Measurements from ENCODE around the gene TSEN34.
A peak's percentile ranks its signal among the peaks of the same experiment; 100 is the strongest.
"Not testable (repeated sequence)": the region's sequence is repeated elsewhere in the genome, so short reads cannot be mapped to it uniquely, and the experiment has no call there.

Gene TSEN34

GRCh38 chr19:54171736-54172431 lies 19.2 kb upstream of the TSEN34 start:
- not testable (repeated sequence) for H3K79me2 ChIP-seq (ENCODE audit: control insufficient read depth, insufficient read depth, low read length); H3K27me3 ChIP-seq (ENCODE audit: insufficient read depth, low read length, poor library complexity); H3K56ac ChIP-seq (ENCODE audit: low read length); H3K23ac ChIP-seq (ENCODE audit: low read length); H2BK5ac ChIP-seq (ENCODE audit: low read length); H3K4me3 ChIP-seq (ENCODE audit: low read length); H4K8ac ChIP-seq (ENCODE audit: low read depth, low read length); H3K9ac ChIP-seq (ENCODE audit: low read length); H3K4me1 ChIP-seq (ENCODE audit: control insufficient read depth, low read depth, low read length); H3K36me3 ChIP-seq (ENCODE audit: control insufficient read depth, insufficient read depth, low read length); H2BK15ac ChIP-seq (replicated peaks; ENCODE audit: low read depth); H3K4me2 ChIP-seq (ENCODE audit: low read length); H3K79me1 ChIP-seq (ENCODE audit: low read length); H2AK5ac ChIP-seq (ENCODE audit: low read length); DNase-seq; H4K5ac ChIP-seq (ENCODE audit: low read length); H3K4ac ChIP-seq (ENCODE audit: low read depth, low read length); H2BK120ac ChIP-seq (ENCODE audit: low read depth, low read length); H3K27ac ChIP-seq (ENCODE audit: low read depth, low read length); H3K18ac ChIP-seq (ENCODE audit: low read length)
- no CpG with 5 or more reads among the region's 23 CpGs for WGBS (ENCODE audit: extremely low coverage, insufficient coverage, low lambda C conversion rate)

DNA sequence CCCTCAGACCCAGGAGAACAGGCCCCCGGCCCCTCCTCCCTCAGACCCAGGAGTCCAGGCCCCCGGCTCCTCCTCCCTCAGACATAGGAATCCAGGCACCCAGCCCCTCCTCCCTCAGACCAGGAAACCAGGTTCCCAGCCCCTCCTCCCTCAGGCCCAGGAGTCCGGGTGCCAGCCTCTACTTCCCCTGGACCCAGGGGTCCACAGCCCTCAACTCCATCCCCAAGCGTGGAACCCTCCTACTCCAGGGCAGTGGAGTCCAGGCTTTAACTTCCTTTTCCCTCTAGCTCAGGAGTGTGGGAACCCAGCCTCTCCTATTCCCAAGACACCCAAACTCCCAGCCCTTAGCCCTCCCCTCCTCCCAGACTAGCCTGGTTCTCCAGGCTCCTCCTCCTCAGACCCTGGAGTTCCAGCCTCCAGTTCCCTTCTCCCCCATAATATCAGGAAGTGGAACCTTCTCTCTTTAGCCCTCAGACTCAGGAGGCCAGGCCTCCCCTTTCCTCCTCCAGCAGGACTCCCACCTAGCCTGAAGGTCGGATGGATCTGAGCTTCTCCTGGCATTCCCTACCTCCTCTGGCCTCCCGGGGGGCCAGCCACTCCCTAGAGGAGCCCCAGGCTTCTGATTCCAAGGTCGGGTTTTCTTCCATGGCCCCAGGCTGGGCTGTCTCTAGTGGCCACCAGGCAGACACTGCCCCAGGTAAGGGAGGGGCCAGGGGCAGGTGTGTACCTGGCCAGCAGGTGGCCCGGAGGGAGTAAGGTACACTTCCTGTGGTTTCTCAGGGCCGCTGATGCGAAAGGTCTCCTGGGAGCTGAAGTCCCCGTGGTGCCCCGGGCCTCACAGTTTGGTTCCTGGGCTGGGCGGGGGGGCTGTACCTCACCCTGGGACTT lies 18.4 kb upstream of the TSEN34 start, which contains the start of gene TMC4:
TMC4 (minus strand) TSS at position 690 of the 888 bp plus-strand sequence; CDS start at position 647, 43 bp downstream.
- H3K27me3 ChIP-seq (ENCODE audit: insufficient read depth, low read length, poor library complexity): no peaks in the 10 kb centered on the region
- H4K5ac ChIP-seq (ENCODE audit: low read length): no peak within 1 kb of the TSS
- no peak within 1 kb of the TSS for H3K18ac ChIP-seq (ENCODE audit: low read length)
- no peak within 1 kb of the TSS for H3K4ac ChIP-seq (ENCODE audit: low read depth, low read length)
- peak within 1 kb of the TSS; percentile 18 for H3K9ac ChIP-seq (ENCODE audit: low read length)
- WGBS (ENCODE audit: extremely low coverage, insufficient coverage, low lambda C conversion rate): no CpG with 5 or more reads among the region's 13 CpGs
- H2BK15ac ChIP-seq (replicated peaks; ENCODE audit: low read depth): no peak within 1 kb of the TSS
- H3K27ac ChIP-seq (ENCODE audit: low read depth, low read length): no peak within 1 kb of the TSS
- H3K4me3 ChIP-seq (ENCODE audit: low read length): no peak within 1 kb of the TSS
- no peak within 1 kb of the TSS for H2BK5ac ChIP-seq (ENCODE audit: low read length)
- no peak within 1 kb of the TSS for H3K23ac ChIP-seq (ENCODE audit: low read length)
- H3K56ac ChIP-seq (ENCODE audit: low read length): peak within 1 kb of the TSS; percentile 60
- peaks cover 2% of the 10 kb centered on the region for H3K4me1 ChIP-seq (ENCODE audit: control insufficient read depth, low read depth, low read length)
- H3K36me3 ChIP-seq (ENCODE audit: control insufficient read depth, insufficient read depth, low read length): peaks cover 3% of the 10 kb centered on the region
- DNase-seq: peak; percentile 92
- H2AK5ac ChIP-seq (ENCODE audit: low read length): no peak within 1 kb of the TSS
- H4K8ac ChIP-seq (ENCODE audit: low read depth, low read length): no peak within 1 kb of the TSS
- no peaks in the 10 kb centered on the region for H3K79me2 ChIP-seq (ENCODE audit: control insufficient read depth, insufficient read depth, low read length)
- H3K4me2 ChIP-seq (ENCODE audit: low read length): peak within 1 kb of the TSS; percentile 4
- no peak within 1 kb of the TSS for H2BK120ac ChIP-seq (ENCODE audit: low read depth, low read length)
- H3K79me1 ChIP-seq (ENCODE audit: low read length): no peaks in the 10 kb centered on the region

DNA sequence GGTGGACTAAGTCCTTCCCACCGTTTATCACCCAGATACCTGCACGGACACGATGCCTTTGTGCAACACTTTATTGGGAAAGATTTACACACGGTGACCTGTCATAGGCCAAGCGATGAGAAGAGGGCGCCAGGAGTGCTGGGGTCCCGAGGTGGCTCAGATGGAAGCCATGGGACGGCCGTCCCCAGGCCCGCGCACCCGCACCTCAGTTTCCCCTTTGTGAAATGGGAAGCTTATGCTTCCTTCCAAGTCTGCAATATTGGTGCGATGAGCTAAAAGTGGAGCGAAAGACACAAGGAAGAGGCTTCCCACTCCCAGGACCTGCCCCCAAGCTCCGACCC lies 17.8 kb upstream of the TSEN34 start:
- Histone ChIP-seq H2AK5ac (ENCODE audit: low read length) (no peak overlapping the region), H3K27ac (ENCODE audit: low read depth, low read length) (no peak overlapping the region), H2BK5ac (ENCODE audit: low read length) (no peak overlapping the region), H3K27me3 (ENCODE audit: insufficient read depth, low read length, poor library complexity) (no peaks in the 10 kb centered on the region), H3K79me2 (ENCODE audit: control insufficient read depth, insufficient read depth, low read length) (no peaks in the 10 kb centered on the region), H2BK15ac (replicated peaks; ENCODE audit: low read depth) (no peak overlapping the region), H3K9ac (ENCODE audit: low read length) (no peak overlapping the region), H3K23ac (ENCODE audit: low read length) (no peak overlapping the region), H3K4me1 (ENCODE audit: control insufficient read depth, low read depth, low read length) (peaks cover 2% of the 10 kb centered on the region), H3K4me2 (ENCODE audit: low read length) (no peak overlapping the region), H3K79me1 (ENCODE audit: low read length) (no peaks in the 10 kb centered on the region), H3K18ac (ENCODE audit: low read length) (no peak overlapping the region), H4K8ac (ENCODE audit: low read depth, low read length) (no peak overlapping the region), H2BK120ac (ENCODE audit: low read depth, low read length) (no peak overlapping the region), H3K36me3 (ENCODE audit: control insufficient read depth, insufficient read depth, low read length) (peaks cover 4% of the 10 kb centered on the region), H3K4me3 (ENCODE audit: low read length) (no peak overlapping the region), H4K5ac (ENCODE audit: low read length) (no peak overlapping the region), H3K4ac (ENCODE audit: low read depth, low read length) (no peak overlapping the region), H3K56ac (ENCODE audit: low read length) (no peak overlapping the region)
- no CpG with 5 or more reads among the region's 15 CpGs for WGBS (ENCODE audit: extremely low coverage, insufficient coverage, low lambda C conversion rate)
- DNase-seq: no peak

- Histone ChIP-seq H3K18ac (ENCODE audit: low read length) (no peak overlapping the region), H3K36me3 (ENCODE audit: control insufficient read depth, insufficient read depth, low read length) (peaks cover 4% of the 10 kb centered on the region), H3K4me2 (ENCODE audit: low read length) (no peak overlapping the region), H4K8ac (ENCODE audit: low read depth, low read length) (no peak overlapping the region), H3K4ac (ENCODE audit: low read depth, low read length) (no peak overlapping the region), H4K5ac (ENCODE audit: low read length) (no peak overlapping the region), H2BK5ac (ENCODE audit: low read length) (no peak overlapping the region), H3K4me3 (ENCODE audit: low read length) (no peak overlapping the region), H3K79me1 (ENCODE audit: low read length) (no peaks in the 10 kb centered on the region), H3K23ac (ENCODE audit: low read length) (no peak overlapping the region), H2AK5ac (ENCODE audit: low read length) (no peak overlapping the region), H3K27me3 (ENCODE audit: insufficient read depth, low read length, poor library complexity) (no peaks in the 10 kb centered on the region), H3K79me2 (ENCODE audit: control insufficient read depth, insufficient read depth, low read length) (no peaks in the 10 kb centered on the region), H3K9ac (ENCODE audit: low read length) (no peak overlapping the region), H2BK120ac (ENCODE audit: low read depth, low read length) (no peak overlapping the region), H3K56ac (ENCODE audit: low read length) (no peak overlapping the region), H3K27ac (ENCODE audit: low read depth, low read length) (no peak overlapping the region), H2BK15ac (replicated peaks; ENCODE audit: low read depth) (no peak overlapping the region), H3K4me1 (ENCODE audit: control insufficient read depth, low read depth, low read length) (peaks cover 2% of the 10 kb centered on the region)
- no peak for DNase-seq
- WGBS (ENCODE audit: extremely low coverage, insufficient coverage, low lambda C conversion rate): no CpG with 5 or more reads among the region's 25 CpGs
Measured at GRCh38 chr19:54173951-54174834, 16.9 kb upstream of the TSEN34 start.

GRCh38 chr19:54178581-54179261 lies 12.4 kb upstream of the TSEN34 start:
- Histone ChIP-seq H3K23ac (ENCODE audit: low read length) (no peak overlapping the region), H3K56ac (ENCODE audit: low read length) (no peak overlapping the region), H3K4me2 (ENCODE audit: low read length) (no peak overlapping the region), H4K8ac (ENCODE audit: low read depth, low read length) (no peak overlapping the region), H2BK120ac (ENCODE audit: low read depth, low read length) (no peak overlapping the region), H3K27me3 (ENCODE audit: insufficient read depth, low read length, poor library complexity) (no peaks in the 10 kb centered on the region), H3K36me3 (ENCODE audit: control insufficient read depth, insufficient read depth, low read length) (peaks cover 8% of the 10 kb centered on the region), H3K18ac (ENCODE audit: low read length) (no peak overlapping the region), H2AK5ac (ENCODE audit: low read length) (no peak overlapping the region), H2BK5ac (ENCODE audit: low read length) (no peak overlapping the region), H3K79me1 (ENCODE audit: low read length) (no peaks in the 10 kb centered on the region), H3K4me3 (ENCODE audit: low read length) (no peak overlapping the region), H4K5ac (ENCODE audit: low read length) (no peak overlapping the region), H3K4me1 (ENCODE audit: control insufficient read depth, low read depth, low read length) (no peaks in the 10 kb centered on the region), H3K4ac (ENCODE audit: low read depth, low read length) (no peak overlapping the region), H3K9ac (ENCODE audit: low read length) (no peak overlapping the region), H2BK15ac (replicated peaks; ENCODE audit: low read depth) (no peak overlapping the region), H3K27ac (ENCODE audit: low read depth, low read length) (no peak overlapping the region), H3K79me2 (ENCODE audit: control insufficient read depth, insufficient read depth, low read length) (no peaks in the 10 kb centered on the region)
- no CpG with 5 or more reads among the region's 23 CpGs for WGBS (ENCODE audit: extremely low coverage, insufficient coverage, low lambda C conversion rate)
- peak; percentile 51 for DNase-seq
